ENCODE measurements around the gene ARPC1B.

DNA sequence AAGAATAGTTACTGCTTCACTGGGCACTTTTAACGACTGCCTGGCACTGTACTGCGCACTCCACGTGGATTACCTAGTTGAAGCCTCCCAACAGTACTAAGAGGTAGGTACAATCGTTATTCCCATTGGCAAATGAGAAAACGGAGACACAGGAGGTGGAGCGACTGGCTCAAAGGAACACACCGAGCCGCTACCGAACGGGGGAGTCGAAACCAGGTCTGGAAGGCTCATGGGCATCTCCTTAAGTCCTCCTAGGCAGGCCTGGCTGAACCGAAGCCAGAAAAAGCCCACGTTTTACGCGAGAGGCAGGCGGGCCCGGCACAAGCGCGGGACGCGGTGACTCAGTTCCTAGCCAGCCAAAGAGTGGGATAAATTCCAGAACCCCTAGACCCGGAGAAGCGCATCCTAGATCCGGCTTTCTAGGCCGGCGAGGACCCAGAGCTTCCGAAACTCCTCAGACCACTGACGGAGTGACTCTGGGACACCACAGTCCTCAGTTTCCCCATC, 33.4 kb downstream of the ARPC1B start:
- TF ChIP-seq, protein P1, sequence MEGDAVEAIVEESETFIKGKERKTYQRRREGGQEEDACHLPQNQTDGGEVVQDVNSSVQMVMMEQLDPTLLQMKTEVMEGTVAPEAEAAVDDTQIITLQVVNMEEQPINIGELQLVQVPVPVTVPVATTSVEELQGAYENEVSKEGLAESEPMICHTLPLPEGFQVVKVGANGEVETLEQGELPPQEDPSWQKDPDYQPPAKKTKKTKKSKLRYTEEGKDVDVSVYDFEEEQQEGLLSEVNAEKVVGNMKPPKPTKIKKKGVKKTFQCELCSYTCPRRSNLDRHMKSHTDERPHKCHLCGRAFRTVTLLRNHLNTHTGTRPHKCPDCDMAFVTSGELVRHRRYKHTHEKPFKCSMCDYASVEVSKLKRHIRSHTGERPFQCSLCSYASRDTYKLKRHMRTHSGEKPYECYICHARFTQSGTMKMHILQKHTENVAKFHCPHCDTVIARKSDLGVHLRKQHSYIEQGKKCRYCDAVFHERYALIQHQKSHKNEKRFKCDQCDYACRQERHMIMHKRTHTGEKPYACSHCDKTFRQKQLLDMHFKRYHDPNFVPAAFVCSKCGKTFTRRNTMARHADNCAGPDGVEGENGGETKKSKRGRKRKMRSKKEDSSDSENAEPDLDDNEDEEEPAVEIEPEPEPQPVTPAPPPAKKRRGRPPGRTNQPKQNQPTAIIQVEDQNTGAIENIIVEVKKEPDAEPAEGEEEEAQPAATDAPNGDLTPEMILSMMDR (conservative IDR thresholded peaks at IDR 0.05 in 1 of 2, IDR thresholded peaks at IDR 0.05 in 1 of 2; ENCODE audit: low read depth in 1 of 2, low read length in 2 of 2) = no peak
- TF ChIP-seq EZH2 (IDR thresholded peaks at IDR 0.05; ENCODE audit: low read length, missing control alignments) = no peak

Data from fibroblast of lung (primary cell).